MG63 (cell line): ENCODE measurements around the gene KCNQ1OT1. TPM values are rescaled to one million over a fixed set of nuclear protein-coding genes. Genes with fewer than 3 reads are reported as not detected.

ENCODE experiments used
- DNase-seq: peaks from one replicate; pipeline ENCODE4 v3.0.0-alpha.2; 2020
- H3K27me3 ChIP-seq: fragments of 250-450 bp; sonication (Bioruptor Pico); 2 replicates; pipeline ENCODE4 v1.5.1; 2020; ENCODE audit warnings: mild to moderate bottlenecking, moderate library complexity
- H3K36me3 ChIP-seq: fragments of 250-450 bp; sonication (Bioruptor Pico); 2 replicates; pipeline ENCODE4 v1.5.1; 2020; ENCODE audit warnings: mild to moderate bottlenecking, moderate library complexity
- H3K4me3 ChIP-seq: fragments of 250-450 bp; sonication (Bioruptor Pico); 2 replicates; pipeline ENCODE4 v1.5.1; 2020; ENCODE audit warnings: mild to moderate bottlenecking, moderate library complexity
- H3K9me3 ChIP-seq: fragments of 250-450 bp; sonication (Bioruptor Pico); 2 replicates; pipeline ENCODE4 v1.5.1; 2020; ENCODE audit warnings: mild to moderate bottlenecking, moderate library complexity
- total RNA-seq: library from RNA; depleted of rRNA; stranded (reverse); fragments of >200 nt; shearing (Covaris generic); gene quantifications from 2 replicates; pipeline ENCODE4 v1.2.3, GENCODE V29; 2014; ENCODE audit warnings: low replicate concordance

KCNQ1OT1 gene
- total RNA-seq, 1 experiment from 2014 or later = 0.16 TPM

DNA sequence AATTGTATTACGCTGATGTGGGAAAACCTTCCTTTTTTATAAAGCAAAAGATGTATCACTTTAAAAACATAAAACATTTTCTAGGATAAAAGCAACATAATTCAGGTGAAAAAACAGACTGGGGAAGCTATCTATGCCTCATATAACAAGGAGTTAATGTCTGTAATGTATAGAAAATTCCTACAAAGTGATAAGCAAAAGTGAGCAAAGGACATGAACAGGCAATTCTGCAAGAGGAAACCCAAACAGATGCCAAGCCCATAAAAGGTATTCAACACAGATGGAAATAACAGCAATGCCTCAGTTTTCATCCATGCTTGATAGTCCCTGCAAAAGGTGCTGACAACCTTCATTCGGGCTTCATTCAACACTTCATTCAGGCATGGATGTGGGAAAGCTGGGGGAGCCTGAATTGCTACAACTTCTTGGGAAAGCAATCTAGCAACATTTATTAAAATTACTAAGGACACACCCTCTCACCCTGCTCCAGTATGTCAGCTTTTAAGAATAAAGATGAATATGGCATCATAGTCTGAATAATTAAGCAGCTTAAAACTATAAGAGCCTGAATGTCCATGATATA lies 39.3 kb downstream of the KCNQ1OT1 start:
- Histone ChIP-seq H3K27me3 (no peaks in the 10 kb centered on the region), H3K4me3 (no peak overlapping the region), H3K9me3 (peaks cover 11% of the 10 kb centered on the region), H3K36me3 (no peaks in the 10 kb centered on the region)
- no peak for DNase-seq

DNA sequence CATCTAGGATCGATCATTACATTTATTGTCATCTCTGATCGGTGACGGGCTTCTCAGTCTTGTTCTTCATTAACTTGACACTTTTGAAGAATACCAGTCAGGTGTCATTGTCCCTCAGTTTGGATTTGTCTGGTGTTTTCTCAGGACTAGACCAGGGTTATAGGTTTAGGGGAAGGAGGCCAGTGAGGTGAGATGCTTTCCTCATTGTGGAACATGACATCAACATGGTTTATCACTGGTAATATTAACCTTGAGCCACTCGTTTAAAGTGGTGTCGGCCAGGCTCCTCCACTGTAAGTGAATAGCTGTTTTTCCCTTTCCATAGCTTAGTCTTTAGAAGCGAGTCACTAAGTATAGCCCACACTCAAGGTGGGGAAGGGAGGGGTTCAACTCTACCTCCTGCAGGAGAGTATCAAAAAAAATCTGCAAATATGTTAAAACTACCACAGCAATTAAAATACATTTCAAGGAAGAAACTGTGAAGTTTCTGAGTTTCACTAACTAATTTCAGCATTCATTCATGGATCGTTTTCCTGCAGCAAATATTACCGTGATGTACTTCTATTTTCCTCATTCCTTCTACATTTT lies 42.0 kb downstream of the KCNQ1OT1 start:
- Histone ChIP-seq H3K4me3 (no peak overlapping the region), H3K27me3 (no peaks in the 10 kb centered on the region), H3K9me3 (peaks cover 13% of the 10 kb centered on the region), H3K36me3 (no peaks in the 10 kb centered on the region)
- no peak for DNase-seq

DNA sequence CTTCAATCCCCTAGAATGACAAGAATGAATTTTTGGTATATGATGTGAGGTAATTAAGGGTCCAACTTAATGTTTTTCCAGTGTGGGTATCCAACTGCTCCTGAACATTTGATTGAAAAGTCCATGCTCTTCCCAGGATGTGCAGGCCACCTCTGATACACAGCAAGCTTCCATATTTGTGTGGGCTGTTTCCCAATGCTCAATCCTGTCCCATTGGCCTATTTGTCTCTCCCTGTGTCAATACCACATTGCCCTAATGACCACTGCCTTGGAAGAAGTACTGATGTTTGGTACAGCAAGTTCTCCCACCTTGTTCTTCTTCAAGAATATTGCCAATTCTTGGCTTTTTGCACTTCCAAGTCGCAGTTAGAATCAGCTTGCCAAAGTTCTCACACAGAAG lies 42.9 kb downstream of the KCNQ1OT1 start:
- peaks cover 13% of the 10 kb centered on the region for H3K9me3 ChIP-seq
- H3K36me3 ChIP-seq = no peaks in the 10 kb centered on the region
- no peak overlapping the region for H3K4me3 ChIP-seq
- H3K27me3 ChIP-seq = no peaks in the 10 kb centered on the region
- no peak for DNase-seq

DNA sequence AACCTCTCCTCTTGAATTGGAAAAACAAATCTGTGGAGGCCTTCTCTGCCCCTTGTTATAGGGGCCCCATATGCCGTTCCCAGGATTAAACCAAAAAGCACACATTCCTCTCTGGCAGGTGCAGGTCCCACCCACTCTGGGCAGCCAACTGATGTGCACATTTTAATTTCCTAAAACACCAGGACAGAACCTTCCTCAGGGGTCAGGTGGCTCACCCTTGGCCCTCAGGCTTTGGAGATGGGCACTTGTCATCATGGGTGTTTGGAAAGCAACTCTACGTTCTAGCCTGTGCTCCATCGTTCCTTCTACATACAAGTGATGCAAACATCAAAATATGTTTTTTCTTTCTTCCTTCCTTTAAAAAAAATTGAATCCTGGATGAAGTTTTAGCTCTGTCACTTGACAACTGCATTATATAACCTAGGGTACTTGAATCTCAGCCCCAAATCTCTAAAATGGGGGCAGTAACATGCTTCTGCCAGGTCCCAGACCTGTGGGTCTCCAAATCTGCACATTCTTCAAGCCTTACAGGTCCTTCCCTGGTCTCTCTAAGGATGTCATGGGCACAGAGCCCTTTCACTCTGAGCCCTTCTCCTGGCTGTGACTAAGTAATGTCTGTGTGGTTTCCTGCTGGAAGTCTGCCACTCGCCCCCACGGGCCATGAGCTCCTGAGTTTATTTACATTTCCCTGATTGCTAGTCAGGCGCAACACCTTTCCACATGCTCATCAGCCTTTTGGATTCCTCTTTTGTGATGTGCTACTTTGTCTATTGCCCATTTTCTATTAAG lies 43.8 kb downstream of the KCNQ1OT1 start:
- Histone ChIP-seq H3K27me3 (no peaks in the 10 kb centered on the region), H3K36me3 (no peaks in the 10 kb centered on the region), H3K9me3 (peaks cover 17% of the 10 kb centered on the region), H3K4me3 (no peak overlapping the region)
- peak; percentile 15 for DNase-seq

DNA sequence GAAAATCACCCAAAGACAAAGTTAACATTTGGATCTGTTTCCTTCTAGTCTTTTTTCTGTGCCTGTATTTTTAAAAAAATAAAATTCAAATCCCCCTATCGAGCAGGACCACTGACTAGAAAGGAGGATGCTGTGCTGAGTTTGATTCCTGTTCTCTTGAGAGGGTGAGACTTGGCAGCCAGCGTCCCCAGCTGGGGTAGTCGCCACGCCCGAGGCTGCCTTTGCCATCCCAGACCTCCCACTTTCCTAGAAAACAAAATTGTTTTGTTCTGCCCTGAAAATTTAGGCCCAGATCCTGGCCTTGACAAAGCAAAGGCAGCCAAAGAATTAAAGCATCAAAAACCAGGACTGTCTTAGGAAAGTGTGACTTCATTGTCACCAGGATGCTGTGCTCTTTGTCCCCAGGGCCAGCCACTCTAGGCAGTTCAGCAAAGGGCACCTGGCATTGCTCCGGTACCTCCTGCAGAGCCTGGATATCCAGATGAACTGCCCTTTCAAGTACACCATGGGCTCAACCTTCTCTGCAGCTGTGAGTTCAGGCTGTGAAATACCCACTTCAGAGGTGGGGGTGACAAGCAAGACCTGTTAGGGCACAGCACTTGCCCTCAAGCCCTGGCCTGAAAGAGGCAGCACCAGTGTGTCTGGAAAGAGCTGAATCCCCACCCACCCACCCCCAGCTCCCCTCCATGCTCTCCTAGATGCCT lies 44.6 kb downstream of the KCNQ1OT1 start:
- Histone ChIP-seq H3K9me3 (peaks cover 19% of the 10 kb centered on the region), H3K27me3 (no peaks in the 10 kb centered on the region), H3K36me3 (no peaks in the 10 kb centered on the region), H3K4me3 (no peak overlapping the region)
- DNase-seq = no peak

DNA sequence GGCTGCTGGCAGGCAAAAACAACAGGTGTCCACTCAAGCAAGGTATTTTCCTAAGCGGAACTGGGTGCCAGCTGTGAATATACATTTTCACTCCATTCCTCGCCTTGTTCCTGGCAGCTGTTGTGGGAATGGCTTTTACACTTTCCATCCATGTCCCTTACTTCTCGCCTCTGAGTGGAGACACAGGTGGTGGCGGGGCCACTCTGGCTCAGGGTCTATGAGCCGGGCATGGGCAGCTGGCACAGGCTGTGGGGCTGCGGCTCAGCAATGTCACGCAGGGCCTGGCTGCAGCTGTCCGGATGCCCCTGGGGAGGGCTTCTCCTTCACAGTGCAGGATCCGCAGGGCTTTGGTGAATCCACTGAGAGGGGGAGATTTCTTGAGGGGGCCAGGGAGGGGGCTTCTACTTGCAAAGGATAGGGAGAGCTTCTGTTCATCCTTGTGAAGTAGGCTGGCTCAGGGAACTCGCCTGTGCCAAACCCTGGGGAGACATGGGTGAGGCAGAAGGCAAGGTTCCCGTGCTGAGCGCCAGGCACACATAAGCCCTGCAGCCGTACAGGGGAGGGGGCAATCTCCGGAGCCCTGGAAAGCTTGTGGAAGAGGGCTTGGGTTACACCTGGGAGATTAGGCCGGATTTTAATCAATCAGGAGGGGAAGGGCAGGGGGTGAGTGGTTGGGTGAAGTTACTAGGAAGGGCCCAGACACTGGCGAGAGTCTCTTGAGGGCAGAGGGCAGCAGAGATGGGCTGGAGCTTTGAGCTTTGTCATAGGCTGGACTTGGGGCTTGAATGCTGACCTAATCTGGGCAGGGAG lies 45.7 kb downstream of the KCNQ1OT1 start:
- Histone ChIP-seq H3K27me3 (no peaks in the 10 kb centered on the region), H3K9me3 (peaks cover 22% of the 10 kb centered on the region), H3K36me3 (no peaks in the 10 kb centered on the region), H3K4me3 (no peak overlapping the region)
- DNase-seq = no peak

DNA sequence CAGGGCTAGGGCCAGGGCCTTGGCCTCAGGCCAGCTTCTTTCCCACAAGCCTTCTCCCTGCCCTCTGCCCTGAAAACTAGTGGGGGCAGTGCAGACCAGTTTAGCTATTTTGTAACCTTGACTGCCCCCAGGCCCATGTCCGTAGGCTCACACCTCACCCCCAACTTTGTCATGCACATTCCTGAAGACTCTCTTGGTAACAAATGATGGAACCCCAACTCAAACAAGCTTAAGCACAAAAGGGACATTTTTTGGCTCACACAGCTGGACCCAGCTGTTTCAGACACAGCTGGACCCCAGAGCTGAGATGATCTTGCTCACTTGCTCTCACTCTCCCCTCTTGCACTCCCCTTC lies 46.6 kb downstream of the KCNQ1OT1 start:
- peaks cover 28% of the 10 kb centered on the region for H3K9me3 ChIP-seq
- H3K36me3 ChIP-seq = no peaks in the 10 kb centered on the region
- H3K4me3 ChIP-seq = no peak overlapping the region
- H3K27me3 ChIP-seq = no peaks in the 10 kb centered on the region
- no peak for DNase-seq

DNA sequence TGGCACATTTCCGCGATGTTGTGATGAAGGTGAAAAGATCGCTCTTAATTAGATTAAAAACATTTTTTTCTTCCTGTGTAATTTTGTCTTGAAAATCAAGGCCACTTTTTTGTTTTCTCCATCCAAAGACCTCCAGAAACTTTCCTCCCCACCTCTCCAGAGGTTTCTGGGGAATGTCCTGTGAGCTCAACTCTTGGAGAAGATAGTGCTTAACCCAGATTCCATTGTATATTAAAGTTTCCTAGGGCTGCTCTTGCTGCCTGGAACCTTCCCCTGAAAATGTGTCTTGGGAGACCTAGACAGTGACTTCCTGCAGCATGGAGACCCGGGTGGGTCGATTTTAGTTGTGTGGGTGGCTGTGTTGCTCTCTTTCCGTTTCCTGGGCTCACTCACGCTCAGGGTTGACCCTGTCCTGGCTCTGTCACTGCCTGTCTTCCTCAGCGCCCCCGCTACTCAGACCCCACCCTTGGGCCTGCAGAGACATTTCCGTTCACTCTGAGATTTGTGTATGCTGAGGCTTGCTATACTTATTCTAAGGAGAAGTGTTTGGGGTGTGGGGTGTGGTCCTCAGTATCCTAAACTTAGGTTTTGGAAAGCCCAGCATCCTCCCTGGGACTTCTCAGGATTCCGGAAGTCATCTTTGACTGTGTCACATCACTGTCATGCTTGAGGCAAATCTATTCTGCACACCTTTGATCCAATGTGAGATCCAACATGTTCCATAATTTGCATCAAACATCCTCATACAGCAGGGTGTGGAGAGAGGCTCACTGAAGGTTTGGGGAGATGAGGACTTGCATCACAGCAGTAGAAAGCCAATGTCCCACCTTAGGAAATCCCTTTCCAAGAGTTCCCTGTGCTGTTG lies 47.2 kb downstream of the KCNQ1OT1 start:
- no peak for DNase-seq
- peaks cover 30% of the 10 kb centered on the region for H3K9me3 ChIP-seq

DNA sequence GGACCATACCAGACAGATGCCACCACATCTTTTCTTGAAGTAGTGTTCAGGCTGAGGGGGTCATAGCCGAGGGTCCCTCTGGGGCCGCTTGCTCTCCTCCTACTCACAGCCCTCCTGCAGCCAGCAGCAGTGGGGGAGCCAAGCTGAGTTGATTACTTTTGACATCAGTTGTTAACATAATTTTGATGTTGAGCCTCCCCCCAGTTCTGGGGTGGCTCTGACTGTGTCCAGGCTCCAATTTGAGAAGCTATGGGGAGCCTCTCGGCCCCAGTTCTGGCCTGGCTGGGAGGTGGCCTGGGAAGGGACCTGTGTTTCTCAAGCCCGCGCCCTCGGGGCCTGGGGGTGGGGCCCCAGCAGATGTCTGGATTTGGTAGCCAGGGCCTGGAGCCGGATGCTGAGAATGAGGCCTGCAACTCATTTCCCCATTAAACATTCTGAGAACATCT lies 47.9 kb downstream of the KCNQ1OT1 start:
- no peak for DNase-seq
- no peaks in the 10 kb centered on the region for H3K27me3 ChIP-seq
- no peaks in the 10 kb centered on the region for H3K36me3 ChIP-seq
- H3K9me3 ChIP-seq = peaks cover 37% of the 10 kb centered on the region
- no peak overlapping the region for H3K4me3 ChIP-seq

More for the DNA sequence above, 47.2 kb downstream of the KCNQ1OT1 start:
- H3K27me3 ChIP-seq = no peaks in the 10 kb centered on the region
- H3K36me3 ChIP-seq = no peaks in the 10 kb centered on the region
- H3K4me3 ChIP-seq = no peak overlapping the region

DNA sequence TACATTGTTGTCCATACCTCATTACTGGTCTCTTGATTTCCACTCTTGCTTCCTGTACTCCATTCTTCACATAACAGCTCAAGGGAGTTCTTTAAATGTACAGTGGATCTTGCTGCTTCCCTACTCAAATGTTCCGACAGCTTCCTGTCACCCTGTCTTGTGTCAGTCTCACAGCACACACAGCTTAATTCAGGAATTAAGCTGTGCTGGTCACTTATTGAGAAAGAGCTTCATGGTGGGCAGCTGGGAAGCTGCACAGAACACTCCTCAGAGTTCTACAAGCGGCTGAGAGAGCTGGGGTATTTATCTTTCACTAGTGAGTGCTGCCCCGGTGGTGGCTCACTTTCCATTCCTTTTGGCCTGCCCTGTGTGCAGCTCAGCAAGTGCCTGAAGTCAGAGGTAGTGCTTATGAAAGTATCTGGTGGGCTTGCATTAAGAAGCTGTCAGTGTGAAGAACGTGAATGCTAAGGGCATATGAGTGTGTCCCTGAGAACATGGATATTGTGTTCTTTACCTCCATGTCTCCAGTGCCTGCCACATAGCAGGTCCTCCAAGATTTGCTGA lies 48.7 kb downstream of the KCNQ1OT1 start:
- H3K27me3 ChIP-seq = no peaks in the 10 kb centered on the region
- peaks cover 40% of the 10 kb centered on the region for H3K9me3 ChIP-seq
- H3K36me3 ChIP-seq = no peaks in the 10 kb centered on the region

DNA sequence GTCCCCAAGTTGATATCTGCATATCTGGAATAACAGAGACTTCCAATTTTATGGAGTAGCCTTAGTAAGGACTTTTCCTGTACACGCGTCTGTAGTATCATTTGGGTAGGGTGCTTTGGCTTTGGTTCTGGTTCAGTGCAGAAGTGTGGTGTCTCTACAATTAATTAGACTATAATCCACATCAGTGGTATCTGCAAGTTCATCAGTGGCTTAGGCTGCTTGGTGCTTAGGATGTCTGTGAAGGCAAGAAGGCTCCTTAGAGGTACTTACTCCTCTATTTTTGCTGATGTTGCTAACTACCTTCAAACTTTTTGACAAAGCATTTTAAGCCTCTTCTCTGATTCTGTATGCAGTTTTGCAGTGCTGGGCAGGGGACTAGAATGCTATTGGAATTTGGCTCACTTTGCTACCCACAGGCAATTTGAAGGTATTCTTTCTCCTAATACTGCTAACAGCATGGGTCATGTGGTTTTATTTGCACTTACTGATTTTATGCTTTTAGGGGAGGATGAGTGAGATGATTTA lies 49.4 kb downstream of the KCNQ1OT1 start:
- peaks cover 40% of the 10 kb centered on the region for H3K9me3 ChIP-seq
- DNase-seq = no peak
- H3K27me3 ChIP-seq = no peaks in the 10 kb centered on the region
- no peak overlapping the region for H3K4me3 ChIP-seq
- no peaks in the 10 kb centered on the region for H3K36me3 ChIP-seq

More for the DNA sequence above, 48.7 kb downstream of the KCNQ1OT1 start:
- H3K4me3 ChIP-seq = no peak overlapping the region
- DNase-seq = no peak

DNA sequence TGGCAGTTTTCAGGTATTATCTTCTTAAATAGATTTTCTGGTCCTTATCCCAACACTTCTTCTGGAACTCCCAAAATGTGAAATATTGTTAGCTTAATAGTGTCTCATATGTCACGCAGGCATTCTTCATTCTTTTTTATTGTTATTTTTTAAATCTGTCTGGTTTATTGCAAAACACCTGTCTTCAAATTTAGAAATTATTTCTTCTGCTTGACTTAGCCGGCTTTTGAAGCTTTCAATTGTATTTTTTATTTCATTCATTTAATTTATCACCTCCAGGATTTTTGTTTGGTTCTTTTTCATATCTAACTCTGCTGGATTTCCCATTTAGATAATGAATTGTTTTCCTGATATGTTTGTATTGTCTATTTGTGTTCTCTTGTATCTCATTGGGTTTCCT lies 49.9 kb downstream of the KCNQ1OT1 start:
- Histone ChIP-seq H3K9me3 (peaks cover 44% of the 10 kb centered on the region), H3K4me3 (no peak overlapping the region), H3K27me3 (no peaks in the 10 kb centered on the region), H3K36me3 (no peaks in the 10 kb centered on the region)
- no peak for DNase-seq

DNA sequence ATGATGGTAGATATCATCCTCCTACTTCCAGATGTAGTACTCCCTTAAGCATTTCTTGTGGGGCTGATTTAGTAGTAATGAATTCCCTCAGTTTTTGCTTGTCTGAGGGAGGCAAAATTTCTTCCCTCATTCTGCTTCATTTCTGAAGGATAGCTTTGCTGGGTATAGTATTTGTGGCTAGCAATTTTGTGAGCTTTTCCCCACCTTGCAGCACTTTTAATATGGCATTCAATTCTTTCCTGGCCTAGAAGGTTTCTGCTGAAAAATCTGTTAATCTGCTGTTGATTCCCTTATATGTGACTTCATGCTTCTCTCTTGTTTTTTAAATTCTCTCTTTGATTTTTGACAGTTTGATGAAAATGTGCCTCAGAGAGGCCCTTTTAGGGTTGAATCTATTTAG lies 50.4 kb downstream of the KCNQ1OT1 start:
- Histone ChIP-seq H3K9me3 (peaks cover 46% of the 10 kb centered on the region), H3K4me3 (no peak overlapping the region), H3K27me3 (no peaks in the 10 kb centered on the region), H3K36me3 (no peaks in the 10 kb centered on the region)
- no peak for DNase-seq

DNA sequence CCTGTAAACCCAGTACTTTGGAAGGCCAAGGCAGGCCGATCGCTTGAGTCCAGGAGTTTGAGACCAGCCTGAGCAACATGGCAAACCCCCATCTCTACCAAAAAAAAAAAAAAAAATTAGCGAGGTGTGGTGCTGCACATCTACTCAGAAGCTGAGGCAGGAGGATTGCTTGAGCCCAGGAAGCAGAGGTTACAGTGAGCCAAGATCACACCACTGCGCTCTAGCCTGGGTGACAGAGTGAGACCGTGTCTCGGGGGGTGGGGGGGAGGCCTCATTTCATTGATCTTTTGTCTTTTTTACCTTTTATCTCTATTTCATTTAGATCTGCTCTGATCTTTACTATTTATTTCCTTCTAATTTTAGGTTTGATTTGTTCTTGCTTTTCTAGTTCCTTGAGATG lies 51.8 kb downstream of the KCNQ1OT1 start:
- Histone ChIP-seq H3K36me3 (no peaks in the 10 kb centered on the region), H3K9me3 (peaks cover 54% of the 10 kb centered on the region)

DNA sequence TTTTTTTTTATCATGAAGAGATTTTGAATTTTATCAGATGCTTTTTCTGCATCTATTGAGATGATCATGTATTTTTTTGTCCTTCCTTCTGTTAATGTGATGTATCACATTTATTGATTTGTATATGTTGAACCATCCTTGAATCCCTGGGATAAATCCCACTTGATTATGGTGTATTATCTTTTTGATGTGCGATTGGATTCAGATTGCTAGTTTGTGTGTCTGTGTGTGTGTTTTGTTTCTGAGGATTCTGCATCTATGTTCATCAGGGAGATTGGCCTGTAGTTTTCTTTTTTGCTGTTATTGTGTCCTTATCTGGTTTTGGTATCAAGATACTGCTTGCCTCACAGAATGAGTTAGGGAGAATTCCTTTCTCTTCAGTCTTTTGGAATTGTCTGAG lies 52.6 kb downstream of the KCNQ1OT1 start:
- H3K27me3 ChIP-seq = no peaks in the 10 kb centered on the region
- DNase-seq = no peak
- peaks cover 61% of the 10 kb centered on the region for H3K9me3 ChIP-seq
- H3K4me3 ChIP-seq = no peak overlapping the region
- no peaks in the 10 kb centered on the region for H3K36me3 ChIP-seq

More for the DNA sequence above, 51.8 kb downstream of the KCNQ1OT1 start:
- Histone ChIP-seq H3K4me3 (no peak overlapping the region), H3K27me3 (no peaks in the 10 kb centered on the region)
- DNase-seq = no peak
